ENCODE data around the gene ZCWPW1. TPM values are rescaled to one million over a fixed set of nuclear protein-coding genes. Genes with fewer than 3 reads are reported as not detected.

Gene ZCWPW1
- total and polyA plus RNA-seq, 2 of the 13 experiments (the other 11 are each of a cell fraction or from before 2014, with no cell fraction given): 2.4 to 2.5 TPM

- TF ChIP-seq KDM2A (CRISPR knock-in tag; IDR thresholded peaks at IDR 0.05; ENCODE audit: borderline replicate concordance, low read depth): peak; percentile 34; the same call in 1 of the 2 replicates
- 0 out of 2 replicates have a peak, but pooled peaks have one; percentile 45 for TF ChIP-seq ZNF777 (CRISPR knock-in tag; IDR thresholded peaks at IDR 0.05)
- TF ChIP-seq HNRNPK (IDR thresholded peaks at IDR 0.05; ENCODE audit: low read depth, low read length, poor library complexity, severe bottlenecking): peak; percentile 64
- no peak for TF ChIP-seq HMGXB3 (CRISPR knock-in tag; IDR thresholded peaks at IDR 0.05; ENCODE audit: borderline replicate concordance)
- no peak for TF ChIP-seq MTF1 (CRISPR knock-in tag; IDR thresholded peaks at IDR 0.05)
- no peak for TF ChIP-seq KAT7 (CRISPR knock-in tag; IDR thresholded peaks at IDR 0.05; ENCODE audit: borderline replicate concordance)
- TF ChIP-seq KDM5B (CRISPR knock-in tag; IDR thresholded peaks at IDR 0.05; ENCODE audit: borderline replicate concordance): peak; percentile 50; the same call in 1 of the 2 replicates
- TF ChIP-seq RFXANK (CRISPR knock-in tag; IDR thresholded peaks at IDR 0.05): no peak
- no peak for TF ChIP-seq CCAR2 (optimal IDR thresholded peaks at IDR 0.05; ENCODE audit: low read depth, low read length)
- TF ChIP-seq HNRNPLL (IDR thresholded peaks at IDR 0.05; ENCODE audit: low read depth, low read length, poor library complexity, severe bottlenecking): peak; percentile 37
- no peak for TF ChIP-seq CSRNP2 (CRISPR knock-in tag; conservative IDR thresholded peaks at IDR 0.05; ENCODE audit: low read depth)
- TF ChIP-seq SNRNP70 (IDR thresholded peaks at IDR 0.05; ENCODE audit: low read depth, low read length): no peak
- TF ChIP-seq YY1 (IDR thresholded peaks at IDR 0.05; ENCODE audit: insufficient read depth, insufficient replicate concordance, low read depth, low read length): peak; percentile 53
- peak; percentile 32 for TF ChIP-seq ZNF331 (CRISPR knock-in tag; IDR thresholded peaks at IDR 0.05)
- peak; percentile 87 for TF ChIP-seq ZBTB33 (CRISPR knock-in tag; IDR thresholded peaks at IDR 0.05)
- TF ChIP-seq PRDM15 (CRISPR knock-in tag; IDR thresholded peaks at IDR 0.05): no peak
Observed at GRCh38 chr7:100469227-100470044, 40.9 kb upstream of the ZCWPW1 start (continued).

All from HepG2 (cell line).